SJCRH30 (cell line): ENCODE results near the gene PTPRJ. TPM values are rescaled to one million over a fixed set of nuclear protein-coding genes. Genes with fewer than 3 reads are reported as not detected.

Experiments used
- DNase-seq, 2 experiments: peaks; one replicate each; pipeline ENCODE4 v3.0.0-alpha.2; 2015 to 2020
- H3K27ac ChIP-seq: fragments of 250-450 bp; sonication (Bioruptor Pico); 2 replicates; pipeline ENCODE4 v1.5.1; 2020; ENCODE audit warnings: mild to moderate bottlenecking, moderate library complexity
- H3K27me3 ChIP-seq: fragments of 250-450 bp; sonication (Bioruptor Pico); 2 replicates; pipeline ENCODE4 v1.5.1; 2020; ENCODE audit warnings: mild to moderate bottlenecking, moderate library complexity
- H3K36me3 ChIP-seq: fragments of 250-450 bp; sonication (Bioruptor Pico); 2 replicates; pipeline ENCODE4 v1.5.1; 2020; ENCODE audit warnings: mild to moderate bottlenecking, moderate library complexity
- H3K4me1 ChIP-seq: fragments of 250-450 bp; sonication (Bioruptor Pico); 2 replicates; pipeline ENCODE4 v1.5.1; 2020; ENCODE audit warnings: mild to moderate bottlenecking, moderate library complexity
- H3K4me3 ChIP-seq: fragments of 250-450 bp; sonication (Bioruptor Pico); 2 replicates; pipeline ENCODE4 v1.5.1; 2020; ENCODE audit warnings: mild to moderate bottlenecking, moderate library complexity
- H3K9me3 ChIP-seq: fragments of 250-450 bp; sonication (Bioruptor Pico); replicated peaks from 2 replicates; pipeline ENCODE4 v1.5.1; 2020; ENCODE audit warnings: mild to moderate bottlenecking, moderate library complexity
- total RNA-seq: library from RNA; depleted of rRNA; stranded (reverse); fragments of >200 nt; shearing (Covaris generic); gene quantifications from 2 replicates; pipeline ENCODE4 v1.2.3, GENCODE V29; 2014

Gene PTPRJ
- total RNA-seq, 1 experiment from 2014 or later: 1.0 TPM

GRCh38 chr11:48028914-48029680 is 48.7 kb downstream of the PTPRJ start:
- Histone ChIP-seq H3K36me3 (no peaks in the 10 kb centered on the region), H3K27me3 (no peaks in the 10 kb centered on the region), H3K4me1 (no peaks in the 10 kb centered on the region), H3K4me3 (no peak overlapping the region), H3K9me3 (no peaks in the 10 kb centered on the region), H3K27ac (no peak overlapping the region)
- no peak for DNase-seq

DNA sequence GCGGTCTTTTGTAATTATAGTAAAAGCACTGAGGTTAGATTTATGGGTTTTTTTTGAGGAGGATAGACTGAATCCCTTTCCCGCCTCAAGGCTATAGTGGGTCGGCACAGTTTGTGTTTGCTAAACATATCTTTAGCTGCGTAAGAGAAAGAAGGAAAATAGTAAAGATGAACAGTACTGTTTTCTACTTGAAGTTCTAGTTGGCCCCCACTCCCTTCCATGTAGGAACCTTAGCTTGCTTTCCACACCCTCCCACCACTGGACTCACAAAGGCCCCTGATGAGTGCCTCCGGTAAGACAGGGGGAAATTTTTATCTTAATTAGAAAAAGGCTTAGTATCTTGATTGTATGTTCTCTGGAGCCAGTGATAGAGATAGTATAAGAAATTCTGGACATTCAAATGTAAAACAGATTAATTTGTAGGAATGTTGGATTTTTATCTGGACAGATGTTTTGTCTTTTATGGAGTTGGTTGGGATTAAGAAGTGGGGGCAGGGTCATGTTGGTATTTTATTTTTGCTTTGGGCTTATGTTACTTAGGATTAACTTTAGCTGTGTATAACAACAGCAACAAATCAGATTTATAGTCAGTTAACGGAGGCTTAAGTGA is 49.4 kb downstream of the PTPRJ start:
- Histone ChIP-seq H3K4me1 (no peaks in the 10 kb centered on the region), H3K36me3 (no peaks in the 10 kb centered on the region), H3K27me3 (no peaks in the 10 kb centered on the region), H3K4me3 (no peak overlapping the region), H3K27ac (no peak overlapping the region), H3K9me3 (no peaks in the 10 kb centered on the region)
- DNase-seq: no peak

DNA sequence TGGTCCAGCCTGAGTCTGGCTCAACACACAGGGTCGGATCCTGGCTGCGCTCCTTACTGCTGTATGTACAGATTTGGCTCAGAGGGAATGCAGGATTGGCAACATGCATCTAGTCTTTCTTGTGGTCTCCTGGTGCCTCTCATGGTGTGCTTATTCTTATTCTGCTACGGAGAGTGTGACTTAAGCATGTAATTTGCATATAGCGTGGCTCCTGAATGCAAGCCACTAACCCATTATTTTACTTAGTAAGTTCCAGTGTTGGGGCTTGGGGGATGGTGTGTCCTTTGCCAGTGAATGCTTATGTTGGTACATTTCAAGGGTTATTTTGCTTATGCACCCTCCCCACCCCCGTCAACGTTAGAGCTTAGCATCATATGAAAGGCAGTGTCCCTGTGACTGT is 51.2 kb downstream of the PTPRJ start:
- Histone ChIP-seq H3K36me3 (no peaks in the 10 kb centered on the region), H3K4me3 (no peak overlapping the region), H3K27ac (no peak overlapping the region), H3K4me1 (no peaks in the 10 kb centered on the region), H3K9me3 (no peaks in the 10 kb centered on the region), H3K27me3 (no peaks in the 10 kb centered on the region)
- no peak for DNase-seq

DNA sequence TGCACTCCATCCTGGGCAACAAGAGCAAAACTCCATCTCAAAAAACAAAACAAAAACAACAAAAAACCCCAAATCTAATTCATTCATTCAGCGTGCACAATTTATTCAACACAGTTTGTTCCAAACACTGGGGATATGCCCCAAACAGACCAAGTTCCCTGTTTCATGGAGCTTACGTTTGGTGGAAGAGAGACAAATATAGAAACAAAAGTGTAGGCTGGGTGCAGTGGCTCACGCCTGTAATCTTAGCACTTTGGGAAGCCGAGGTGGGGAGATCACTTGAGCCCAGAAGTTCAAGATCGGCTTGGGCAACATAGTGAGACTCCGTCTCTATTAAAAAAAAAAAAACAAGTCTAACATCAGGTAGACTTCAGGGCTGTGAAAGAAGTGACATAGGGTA is 52.4 kb downstream of the PTPRJ start:
- no peak overlapping the region for H3K4me3 ChIP-seq
- no peaks in the 10 kb centered on the region for H3K27me3 ChIP-seq
- no peak for DNase-seq
- no peaks in the 10 kb centered on the region for H3K9me3 ChIP-seq
- H3K36me3 ChIP-seq: no peaks in the 10 kb centered on the region
- H3K4me1 ChIP-seq: no peaks in the 10 kb centered on the region
- no peak overlapping the region for H3K27ac ChIP-seq

DNA sequence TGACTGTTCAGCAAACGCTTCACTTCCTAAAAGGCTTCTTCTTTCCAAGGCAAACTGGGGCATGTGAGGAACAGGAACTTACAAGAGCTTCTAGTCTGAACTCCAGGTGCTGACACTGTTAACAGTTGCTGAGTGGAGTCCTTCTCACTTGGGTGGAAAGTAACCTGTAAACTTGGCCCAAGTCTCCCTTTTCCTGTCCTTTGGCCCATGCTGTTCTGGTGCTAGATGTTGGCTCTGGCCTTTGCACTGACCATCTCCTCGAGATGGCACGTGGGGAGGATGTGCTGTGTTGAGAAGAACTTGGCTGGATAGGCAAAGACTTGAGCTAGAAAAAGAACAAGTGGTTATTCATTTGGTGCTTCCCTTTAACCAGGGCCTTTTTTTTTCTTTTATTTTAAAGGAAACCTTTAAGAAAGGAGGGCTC is 53.6 kb downstream of the PTPRJ start:
- no peaks in the 10 kb centered on the region for H3K27me3 ChIP-seq
- no peaks in the 10 kb centered on the region for H3K9me3 ChIP-seq
- H3K4me3 ChIP-seq: no peak overlapping the region
- no peak for DNase-seq
- no peaks in the 10 kb centered on the region for H3K36me3 ChIP-seq
- no peaks in the 10 kb centered on the region for H3K4me1 ChIP-seq
- no peak overlapping the region for H3K27ac ChIP-seq

GRCh38 chr11:48034926-48035871 is 54.8 kb downstream of the PTPRJ start:
- Histone ChIP-seq H3K27ac (no peak overlapping the region), H3K4me3 (no peak overlapping the region), H3K9me3 (no peaks in the 10 kb centered on the region), H3K4me1 (no peaks in the 10 kb centered on the region), H3K36me3 (no peaks in the 10 kb centered on the region), H3K27me3 (no peaks in the 10 kb centered on the region)
- DNase-seq: no peak

- DNase-seq: no peak
- H3K4me3 ChIP-seq: no peak overlapping the region
- H3K9me3 ChIP-seq: no peaks in the 10 kb centered on the region
- H3K4me1 ChIP-seq: no peaks in the 10 kb centered on the region
- no peak overlapping the region for H3K27ac ChIP-seq
- no peaks in the 10 kb centered on the region for H3K36me3 ChIP-seq
- H3K27me3 ChIP-seq: no peaks in the 10 kb centered on the region
These were observed 55.7 kb downstream of the PTPRJ start for GRCh38 chr11:48036011-48036410.

- Histone ChIP-seq H3K4me3 (no peak overlapping the region), H3K27me3 (no peaks in the 10 kb centered on the region), H3K27ac (no peak overlapping the region), H3K9me3 (no peaks in the 10 kb centered on the region), H3K36me3 (no peaks in the 10 kb centered on the region), H3K4me1 (no peaks in the 10 kb centered on the region)
- no peak for DNase-seq
These were observed 56.1 kb downstream of the PTPRJ start for GRCh38 chr11:48036466-48036865.

GRCh38 chr11:48037709-48038468 is 57.5 kb downstream of the PTPRJ start:
- H3K4me1 ChIP-seq: no peaks in the 10 kb centered on the region
- H3K4me3 ChIP-seq: no peak overlapping the region
- no peaks in the 10 kb centered on the region for H3K36me3 ChIP-seq
- H3K27ac ChIP-seq: no peak overlapping the region
- no peaks in the 10 kb centered on the region for H3K9me3 ChIP-seq
- H3K27me3 ChIP-seq: no peaks in the 10 kb centered on the region
- DNase-seq: no peak

DNA sequence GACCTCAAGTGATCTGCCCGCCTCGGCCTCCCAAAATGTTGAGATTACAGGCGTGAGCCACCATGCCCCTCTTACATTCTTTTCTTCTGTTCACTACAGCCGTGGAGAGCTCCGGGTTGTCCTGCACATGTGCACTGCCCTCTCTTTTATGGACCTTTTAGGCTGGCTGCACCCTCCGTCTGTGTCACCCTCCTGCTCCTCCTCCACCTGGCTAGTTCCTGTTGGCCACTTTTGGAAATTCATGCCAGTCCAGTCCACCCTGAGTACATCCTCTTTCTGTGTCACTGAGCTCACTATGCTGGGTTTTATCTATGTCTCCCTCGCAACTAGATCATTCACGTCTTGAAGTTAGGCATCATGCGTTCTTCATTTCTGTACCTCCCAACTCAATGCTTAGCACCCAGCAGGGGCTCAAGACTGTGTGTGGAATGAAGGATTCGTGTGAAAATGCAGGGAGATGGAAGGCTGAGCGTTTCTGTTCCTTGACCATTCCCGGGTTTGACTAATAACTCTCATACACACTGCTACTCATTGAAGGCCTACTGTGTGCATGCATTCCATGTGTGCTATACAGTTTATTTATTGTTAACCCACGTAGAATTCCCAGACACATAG is 60.6 kb downstream of the PTPRJ start:
- no peaks in the 10 kb centered on the region for H3K36me3 ChIP-seq
- H3K4me1 ChIP-seq: no peaks in the 10 kb centered on the region
- H3K27me3 ChIP-seq: no peaks in the 10 kb centered on the region; the same call in 1 of the 2 replicates
- no peak for DNase-seq
- H3K9me3 ChIP-seq: no peaks in the 10 kb centered on the region
- no peak overlapping the region for H3K27ac ChIP-seq
- H3K4me3 ChIP-seq: no peak overlapping the region

- Histone ChIP-seq H3K27me3 (no peaks in the 10 kb centered on the region; the same call in 1 of the 2 replicates), H3K27ac (no peak overlapping the region), H3K9me3 (no peaks in the 10 kb centered on the region), H3K36me3 (no peaks in the 10 kb centered on the region), H3K4me3 (no peak overlapping the region), H3K4me1 (no peaks in the 10 kb centered on the region)
- no peak for DNase-seq
These were observed 61.7 kb downstream of the PTPRJ start for GRCh38 chr11:48041877-48042695.

DNA sequence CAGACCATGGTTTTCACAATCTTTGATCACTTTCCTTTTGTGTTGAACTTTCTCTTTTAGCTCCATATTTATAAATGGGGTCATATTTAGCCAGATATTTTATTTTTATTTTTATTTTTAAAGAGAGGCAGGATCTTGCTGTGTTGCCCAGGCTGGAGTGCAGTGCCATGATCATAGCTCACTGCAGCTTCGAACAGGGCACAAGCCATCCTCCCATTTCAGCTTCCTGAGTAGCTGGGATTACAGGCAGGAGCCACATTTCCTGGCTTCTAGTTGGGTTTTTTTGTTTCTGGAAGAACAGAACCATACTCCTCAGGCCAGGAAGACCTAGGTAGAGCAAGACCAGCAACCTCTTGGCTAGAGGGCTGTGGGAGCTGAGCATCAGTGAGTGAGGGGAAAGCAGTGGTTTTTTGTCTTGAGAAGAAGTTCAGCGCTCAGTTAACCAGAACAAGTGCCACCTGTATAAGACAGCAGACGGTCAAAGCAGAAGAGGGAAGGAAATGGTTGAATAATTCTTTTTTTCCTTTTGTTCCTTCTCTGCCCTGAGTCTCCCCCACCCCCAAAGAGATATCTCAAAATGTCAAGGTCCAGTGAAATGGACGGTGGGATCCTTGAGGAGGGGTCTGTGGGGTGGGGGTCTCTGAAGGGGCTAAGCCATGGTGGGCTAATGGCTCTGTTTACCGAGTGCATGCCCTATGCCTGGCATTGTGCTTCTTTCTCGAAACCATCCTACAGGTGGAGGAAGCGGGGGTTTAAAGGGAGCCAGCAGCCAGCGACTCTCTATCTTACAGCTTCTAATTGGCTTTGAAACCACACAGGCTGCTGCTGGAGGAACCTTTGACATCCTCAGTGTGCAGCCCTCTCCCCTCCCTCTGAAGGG is 63.0 kb downstream of the PTPRJ start:
- H3K27me3 ChIP-seq: no peaks in the 10 kb centered on the region; the same call in 1 of the 2 replicates
- no peak overlapping the region for H3K27ac ChIP-seq
- H3K9me3 ChIP-seq: no peaks in the 10 kb centered on the region
- no peak for DNase-seq
- no peaks in the 10 kb centered on the region for H3K36me3 ChIP-seq
- no peaks in the 10 kb centered on the region for H3K4me1 ChIP-seq
- no peak overlapping the region for H3K4me3 ChIP-seq
